Pulmonary artery endothelial cell (primary cell): ENCODE measurements around the gene LONP1. TPM values are rescaled to one million over a fixed set of nuclear protein-coding genes. Genes with fewer than 3 reads are reported as not detected.

Experiments used
- DNase-seq: peaks from one replicate; pipeline ENCODE4 v3.0.0-alpha.2; 2011; ENCODE audit warnings: low read depth, low spot score
- total RNA-seq: library from RNA; depleted of rRNA; stranded (reverse); fragments of >200 nt; gene quantifications from 2 replicates; pipeline ENCODE4 v1.2.3, GENCODE V29; 2014

The LONP1 gene
- total RNA-seq, 1 donor from 2014 or later: 116 TPM

- peak; percentile 95 for DNase-seq
Measured at GRCh38 chr19:5680437-5681368, 39.2 kb downstream of the LONP1 start, which contains the start of the genes HSD11B1L and MICOS13. Gene HSD11B1L, plus strand, starts transcription at chr19:5681027. Its CDS starts 3,806 bp downstream, at chr19:5684833. Gene MICOS13, minus strand, starts transcription at chr19:5680516. Its CDS starts 30 bp downstream, at chr19:5680486.

- no peak for DNase-seq
Measured at GRCh38 chr19:5680084-5680436, 39.9 kb downstream of the LONP1 start.

DNA sequence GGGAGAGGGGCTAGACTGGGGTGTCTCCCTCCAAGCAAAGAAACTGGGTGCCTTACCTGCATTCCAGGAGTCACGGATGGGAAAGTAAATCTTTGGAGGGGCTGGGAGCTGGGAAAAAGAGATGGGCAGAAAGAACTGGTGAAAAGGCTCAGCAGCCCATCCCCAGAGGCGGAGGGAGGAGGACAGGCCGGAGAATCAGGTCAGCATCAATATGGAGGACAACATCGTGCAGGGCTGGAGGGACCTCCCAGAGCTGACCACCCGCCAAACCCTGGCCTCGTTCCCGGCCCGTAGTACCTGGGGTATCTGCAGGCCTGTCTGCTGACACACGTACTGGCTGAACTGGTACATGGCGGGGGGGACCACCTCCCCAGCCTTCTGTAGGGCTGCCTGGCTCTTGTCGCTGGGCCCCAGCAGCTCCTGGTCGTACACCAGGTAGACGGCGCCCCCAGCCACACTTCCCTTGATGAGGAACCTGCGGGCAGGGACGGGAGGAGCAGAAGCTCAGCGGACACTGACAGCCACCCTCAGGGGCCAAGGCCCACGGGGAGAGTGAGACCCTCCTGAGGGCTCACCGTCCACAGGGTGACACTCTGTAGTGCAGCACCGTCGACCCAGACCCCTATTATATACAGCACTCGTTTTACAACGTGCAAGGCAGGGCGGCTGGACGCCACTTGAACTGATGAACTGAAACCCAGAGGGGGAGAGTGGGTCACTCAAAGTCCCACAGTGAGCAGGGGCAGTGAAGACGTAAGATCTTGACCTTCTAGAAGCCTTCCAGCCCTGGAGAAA lies 40.5 kb downstream of the LONP1 start:
- DNase-seq: no peak

DNA sequence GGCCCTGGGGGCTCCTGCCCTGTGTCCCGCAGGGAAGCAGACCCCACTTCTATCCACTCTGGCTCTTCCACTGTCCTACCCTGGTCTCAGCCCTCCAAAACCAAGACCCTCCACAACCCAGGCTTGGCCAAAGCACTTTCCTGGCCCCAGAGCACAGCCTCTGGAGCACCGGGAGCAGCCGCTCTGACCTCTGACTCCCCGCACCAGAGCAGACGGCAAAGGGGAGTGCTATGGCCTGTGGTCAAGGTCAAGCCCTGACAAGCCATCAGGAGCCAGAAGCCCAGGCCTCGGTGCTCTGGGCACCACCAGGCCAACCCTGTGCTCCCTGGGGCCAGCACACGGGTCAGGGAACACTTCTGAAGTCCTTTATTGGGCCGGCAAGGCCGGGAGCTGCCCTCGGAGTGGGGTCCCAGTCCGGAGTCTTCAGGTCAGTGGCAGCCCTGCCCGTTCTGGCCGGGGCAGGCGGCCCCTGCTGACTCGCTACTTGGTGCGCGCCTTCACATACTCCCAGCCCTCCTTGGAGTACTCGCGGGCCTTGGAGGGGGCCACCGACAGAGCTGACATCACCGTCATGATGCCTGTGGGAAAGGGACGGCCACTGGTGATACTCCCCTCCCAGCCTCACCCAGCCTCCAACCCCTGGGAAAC lies 41.8 kb downstream of the LONP1 start:
- no peak for DNase-seq

DNA sequence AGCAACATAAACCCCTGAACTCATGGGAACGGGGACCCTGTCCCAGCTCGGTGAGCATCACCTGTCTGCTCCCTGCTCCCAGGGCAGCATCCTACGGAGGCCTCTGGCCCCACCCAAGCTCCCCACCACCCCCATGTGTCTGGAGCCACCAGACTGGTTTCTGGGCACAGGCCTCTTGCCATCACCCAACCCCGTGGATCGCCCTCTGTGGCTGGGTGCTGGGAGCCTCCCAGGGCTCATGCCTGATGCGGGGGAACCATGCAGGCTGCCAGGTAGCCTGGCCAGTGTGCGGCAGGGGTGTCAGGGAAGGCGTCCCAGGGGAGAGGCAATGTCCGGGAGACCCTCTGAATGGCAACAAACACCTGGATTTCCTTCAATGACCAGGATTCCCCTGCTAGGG lies 42.4 kb downstream of the LONP1 start:
- DNase-seq: no peak

GRCh38 chr19:5677136-5677535 lies 42.8 kb downstream of the LONP1 start:
- no peak for DNase-seq

DNA sequence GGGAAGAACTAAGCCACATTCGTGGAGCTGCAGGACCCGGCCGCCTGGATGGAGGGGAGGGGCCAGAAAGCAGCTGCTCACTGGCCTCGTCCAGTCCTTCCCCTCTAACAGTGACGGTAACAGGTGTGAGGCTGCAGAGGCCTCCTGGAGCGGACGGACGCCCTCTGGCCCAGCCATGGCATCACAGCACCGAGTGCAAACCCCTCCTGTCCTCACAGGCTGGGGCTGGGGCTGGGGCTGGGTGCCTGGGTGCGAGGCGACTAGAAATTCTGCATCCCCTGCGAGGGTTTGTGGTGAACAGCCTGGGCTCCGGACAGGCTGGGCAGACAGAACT lies 43.2 kb downstream of the LONP1 start:
- no peak for DNase-seq

GRCh38 chr19:5676105-5676771 lies 43.7 kb downstream of the LONP1 start:
- DNase-seq: no peak

- DNase-seq: no peak
Measured at GRCh38 chr19:5674714-5675113, 45.2 kb downstream of the LONP1 start.

DNA sequence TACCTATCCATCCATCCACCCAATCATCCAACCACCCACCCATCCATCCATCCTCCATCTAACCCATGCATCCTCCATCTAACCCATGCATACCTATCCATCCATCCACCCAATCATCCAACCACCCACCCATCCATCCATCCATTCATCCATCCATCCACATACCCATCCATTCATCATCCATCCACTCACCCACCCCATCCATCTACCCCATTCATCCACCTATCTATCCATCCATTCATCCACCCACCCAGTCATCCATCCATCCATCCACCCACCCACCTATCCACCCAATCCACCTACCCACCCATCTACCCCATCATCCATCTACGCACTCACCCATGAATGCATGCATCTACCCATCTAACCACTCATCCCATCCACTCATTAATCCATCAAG lies 46.2 kb downstream of the LONP1 start:
- no peak for DNase-seq

DNA sequence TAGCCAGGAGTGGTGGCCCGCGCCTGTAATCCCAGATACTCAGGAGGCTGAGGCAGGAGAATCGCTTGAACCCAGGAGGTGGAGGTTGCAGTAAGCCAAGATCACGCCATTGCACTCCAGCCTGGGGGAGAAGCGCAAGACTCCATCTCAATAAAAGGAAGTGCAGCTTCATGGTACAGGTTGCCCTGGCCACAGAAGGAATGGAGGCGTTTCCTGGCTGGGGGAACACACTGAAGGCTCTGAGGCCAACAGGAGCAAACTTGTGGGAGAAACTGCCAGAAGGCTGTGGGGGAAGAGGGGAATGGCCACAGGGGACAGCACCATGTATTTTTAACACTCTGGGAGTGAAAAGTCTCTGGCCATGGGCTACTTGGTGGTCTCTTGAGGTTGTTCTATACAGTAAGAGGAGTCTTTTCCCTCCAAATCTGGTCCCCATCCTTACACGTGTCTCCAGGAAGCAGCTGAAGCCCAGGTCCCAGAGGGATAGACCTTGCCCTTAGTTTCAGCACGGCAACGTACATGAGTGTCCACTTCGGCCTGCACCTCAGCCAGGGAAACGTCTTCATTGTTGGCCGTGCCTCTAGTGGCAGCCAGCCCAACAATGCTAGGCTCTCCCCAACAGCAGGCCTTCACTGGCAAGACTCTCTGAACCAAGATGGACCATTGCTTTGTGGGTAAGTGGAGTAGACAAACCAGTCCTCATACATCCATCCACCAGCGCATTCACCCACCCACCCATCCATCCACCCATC lies 47.1 kb downstream of the LONP1 start:
- no peak for DNase-seq

DNA sequence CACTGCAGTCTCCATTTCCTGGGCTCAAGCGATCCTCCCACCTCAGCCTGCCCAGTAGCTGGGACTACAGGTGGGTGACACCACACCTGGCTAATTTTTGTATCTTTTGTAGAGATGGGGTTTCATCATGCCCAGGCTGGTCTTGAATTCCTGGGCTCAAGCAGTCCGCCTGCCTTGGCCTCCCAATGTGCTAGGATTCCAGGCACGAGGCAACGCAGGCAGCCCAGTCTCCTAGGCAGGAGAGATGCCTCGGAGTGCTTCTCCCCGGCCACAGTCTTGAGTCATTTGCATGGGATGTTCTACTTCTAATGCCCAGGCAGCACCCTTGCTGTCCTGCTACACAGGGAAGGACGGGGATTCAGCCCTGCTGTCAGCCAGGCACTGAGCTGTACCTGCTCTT lies 48.3 kb downstream of the LONP1 start:
- DNase-seq: no peak

DNA sequence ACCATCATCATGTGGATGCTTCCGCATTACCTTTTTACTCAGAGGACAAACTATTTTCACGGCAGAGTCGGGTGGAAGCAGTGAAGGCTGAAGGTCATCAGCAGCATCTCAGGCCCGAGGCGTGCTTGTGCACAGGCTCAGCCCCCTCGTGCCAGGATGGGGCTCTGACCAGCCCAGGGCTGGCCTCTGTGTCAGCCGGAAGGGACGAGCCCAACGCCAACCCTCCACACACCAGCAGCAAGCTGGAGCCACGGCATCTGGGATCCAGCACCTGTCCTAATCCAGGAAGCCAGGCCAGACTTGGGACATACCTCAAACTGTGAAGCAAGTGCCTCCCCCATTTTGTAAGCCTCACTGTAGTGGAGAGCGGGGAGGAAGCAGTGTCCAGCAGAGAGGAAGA lies 50.7 kb downstream of the LONP1 start:
- no peak for DNase-seq

- no peak for DNase-seq
Measured at GRCh38 chr19:5667751-5668271, 52.1 kb downstream of the LONP1 start.

DNA sequence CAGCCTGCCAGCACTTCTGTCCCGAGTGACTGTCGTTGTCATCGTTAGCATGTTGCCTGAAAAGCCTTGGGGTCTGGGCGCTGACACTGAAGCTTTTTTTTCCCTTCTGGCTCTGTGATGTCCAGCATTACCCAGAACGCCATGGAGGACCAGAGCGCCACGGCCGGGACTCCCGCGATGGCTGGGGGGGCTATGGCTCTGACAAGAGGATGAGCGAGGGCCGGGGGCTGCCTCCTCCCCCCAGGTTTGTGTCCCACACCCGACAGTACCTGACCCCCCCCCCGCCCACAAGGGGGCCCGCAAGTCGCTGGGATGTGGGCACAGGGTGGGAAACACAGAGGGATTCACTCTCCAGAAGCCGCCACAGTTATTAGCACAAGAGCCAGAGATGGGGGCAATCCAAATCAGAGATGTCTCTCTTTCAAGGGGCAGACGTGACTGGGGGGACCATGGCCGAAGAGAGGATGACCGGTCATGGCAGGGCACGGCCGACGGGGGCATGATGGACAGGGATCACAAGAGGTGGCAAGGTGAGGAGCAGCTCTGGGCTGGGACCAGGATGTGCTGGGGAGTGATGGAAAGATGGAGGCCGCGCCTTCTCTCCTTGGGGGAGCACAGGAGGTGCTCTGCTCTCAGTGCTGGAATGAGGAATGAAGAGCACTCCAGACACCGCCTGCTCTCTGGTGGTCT lies 52.9 kb downstream of the LONP1 start:
- DNase-seq: no peak

DNA sequence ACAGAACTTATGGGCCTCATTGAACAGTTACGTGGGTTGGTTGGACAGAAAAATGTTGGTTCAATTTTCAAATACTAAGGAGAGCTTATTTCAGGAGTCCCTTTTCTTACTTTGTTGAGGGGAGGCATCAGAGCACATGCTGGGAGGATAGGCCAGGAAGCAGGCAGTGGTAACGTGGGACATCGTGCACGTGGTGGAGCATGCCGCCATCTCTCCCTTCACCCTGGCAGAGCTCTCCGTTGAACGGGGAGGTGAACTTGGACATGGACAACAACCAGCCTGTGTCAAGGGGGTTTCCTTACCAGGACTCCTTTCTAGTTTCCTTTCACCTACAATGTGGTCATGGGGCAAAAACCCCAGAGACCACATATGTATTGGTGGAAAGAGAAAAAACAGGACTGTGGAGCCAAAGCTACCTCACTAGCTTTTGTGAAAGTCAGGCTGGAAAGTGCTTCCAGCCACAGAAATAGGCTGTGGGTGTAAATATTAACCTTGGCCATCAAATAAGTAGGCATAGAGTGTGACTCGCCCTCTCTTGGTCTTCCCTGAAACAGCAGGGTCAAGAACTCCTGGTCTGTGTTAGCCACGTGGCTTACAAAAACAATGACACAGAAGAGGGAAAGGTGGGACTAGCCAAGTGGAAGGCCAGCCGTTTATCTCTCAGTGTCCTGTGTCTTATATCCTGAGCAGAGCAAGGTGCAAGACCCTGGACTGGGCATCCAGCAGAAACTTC lies 54.0 kb downstream of the LONP1 start:
- no peak for DNase-seq

GRCh38 chr19:5664515-5664914 lies 55.4 kb downstream of the LONP1 start:
- DNase-seq: no peak

DNA sequence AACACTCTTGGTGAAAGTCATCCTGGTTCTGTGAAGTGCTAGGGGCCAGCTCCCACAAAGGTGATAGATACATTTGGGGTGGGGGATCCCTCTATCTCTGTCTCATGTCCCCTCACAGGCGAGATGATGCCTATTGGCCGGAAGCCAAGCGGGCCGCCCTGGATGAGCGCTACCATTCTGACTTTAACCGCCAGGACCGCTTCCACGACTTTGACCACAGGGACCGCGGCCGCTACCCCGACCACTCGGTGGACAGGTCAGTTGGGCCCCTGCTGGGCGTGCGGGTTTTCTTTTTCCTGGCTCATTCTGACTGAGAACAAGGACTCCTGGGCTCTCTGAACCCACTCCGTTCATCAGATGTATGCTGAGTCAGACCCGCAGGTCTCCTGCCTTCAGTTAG lies 56.0 kb downstream of the LONP1 start:
- no peak for DNase-seq

GRCh38 chr19:5661483-5661882 lies 58.5 kb downstream of the LONP1 start:
- no peak for DNase-seq
